ENCODE data around the gene TREML4.

The TREML4 gene

DNA sequence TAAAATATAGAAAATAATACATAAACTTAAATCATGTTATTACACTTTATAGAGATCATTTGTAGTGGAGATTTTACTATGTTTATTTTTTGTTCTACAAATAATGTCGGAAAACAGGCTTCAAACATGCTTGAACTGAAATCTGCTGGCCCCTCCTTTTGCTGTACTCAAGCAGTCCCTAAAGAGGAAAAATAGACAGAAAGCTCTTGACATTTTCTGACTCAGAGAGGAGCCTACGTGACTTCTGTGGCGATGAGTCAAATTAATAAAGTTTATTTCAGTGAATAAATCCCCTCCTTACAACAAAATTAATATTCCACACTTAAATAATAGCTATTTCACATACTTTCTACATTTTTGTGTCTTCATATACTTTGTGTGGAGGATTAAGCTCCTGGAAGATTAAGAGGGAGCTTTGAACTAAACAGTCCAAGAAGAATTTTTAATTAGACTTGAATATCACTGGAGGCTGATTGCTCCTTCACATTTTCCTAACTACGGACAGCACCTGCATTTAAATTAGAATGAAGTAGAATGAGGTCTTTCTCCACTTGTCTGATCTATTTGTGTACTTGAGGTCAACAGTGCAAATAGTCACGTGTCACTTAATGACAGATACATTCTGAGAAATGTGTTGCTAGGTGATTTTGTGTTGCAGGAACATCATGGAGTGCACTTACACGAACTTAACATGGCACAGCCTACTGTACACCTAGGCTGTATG, 60.0 kb downstream of the TREML4 start:
- peak; percentile 91 for DNase-seq

Measured in SHP77 treated with DMSO at 0.1 percent for 48 hours (cell line).